ENCODE data around the gene HOOK2.

HOOK2 gene

GRCh38 chr19:12782424-12783290, 7.3 kb upstream of the HOOK2 start:
- Histone ChIP-seq H3K9me3 (ENCODE audit: control insufficient read depth, low read length) (no peaks in the 10 kb centered on the region), H3K4me1 (ENCODE audit: control insufficient read depth, insufficient read depth, low read length, poor library complexity, severe bottlenecking) (peaks cover 62% of the 10 kb centered on the region), H3K4me3 (ENCODE audit: insufficient read depth, low read depth, low read length, poor library complexity, severe bottlenecking) (peak overlapping the region; percentile 45), H3K27ac (ENCODE audit: insufficient read depth, low read length, poor library complexity, severe bottlenecking) (peak overlapping the region; percentile 97), H3K36me3 (ENCODE audit: control insufficient read depth, insufficient read depth, low read length) (no peaks in the 10 kb centered on the region), H3K27me3 (replicated peaks; ENCODE audit: control insufficient read depth, insufficient read depth, low read length, poor library complexity, severe bottlenecking) (no peaks in the 10 kb centered on the region)
- DNase-seq: peak; percentile 89 to 94 (median 92)

- H3K27ac ChIP-seq (ENCODE audit: insufficient read depth, low read length, poor library complexity, severe bottlenecking): peak overlapping the region; percentile 97
- peaks cover 67% of the 10 kb centered on the region for H3K4me1 ChIP-seq (ENCODE audit: control insufficient read depth, insufficient read depth, low read length, poor library complexity, severe bottlenecking)
- no peaks in the 10 kb centered on the region for H3K27me3 ChIP-seq (replicated peaks; ENCODE audit: control insufficient read depth, insufficient read depth, low read length, poor library complexity, severe bottlenecking)
- H3K36me3 ChIP-seq (ENCODE audit: control insufficient read depth, insufficient read depth, low read length): no peaks in the 10 kb centered on the region
- no peak for DNase-seq
- H3K9me3 ChIP-seq (ENCODE audit: control insufficient read depth, low read length): no peaks in the 10 kb centered on the region
- H3K4me3 ChIP-seq (ENCODE audit: insufficient read depth, low read depth, low read length, poor library complexity, severe bottlenecking): no peak overlapping the region
Observed at GRCh38 chr19:12782174-12782423, 6.7 kb upstream of the HOOK2 start.

DNA sequence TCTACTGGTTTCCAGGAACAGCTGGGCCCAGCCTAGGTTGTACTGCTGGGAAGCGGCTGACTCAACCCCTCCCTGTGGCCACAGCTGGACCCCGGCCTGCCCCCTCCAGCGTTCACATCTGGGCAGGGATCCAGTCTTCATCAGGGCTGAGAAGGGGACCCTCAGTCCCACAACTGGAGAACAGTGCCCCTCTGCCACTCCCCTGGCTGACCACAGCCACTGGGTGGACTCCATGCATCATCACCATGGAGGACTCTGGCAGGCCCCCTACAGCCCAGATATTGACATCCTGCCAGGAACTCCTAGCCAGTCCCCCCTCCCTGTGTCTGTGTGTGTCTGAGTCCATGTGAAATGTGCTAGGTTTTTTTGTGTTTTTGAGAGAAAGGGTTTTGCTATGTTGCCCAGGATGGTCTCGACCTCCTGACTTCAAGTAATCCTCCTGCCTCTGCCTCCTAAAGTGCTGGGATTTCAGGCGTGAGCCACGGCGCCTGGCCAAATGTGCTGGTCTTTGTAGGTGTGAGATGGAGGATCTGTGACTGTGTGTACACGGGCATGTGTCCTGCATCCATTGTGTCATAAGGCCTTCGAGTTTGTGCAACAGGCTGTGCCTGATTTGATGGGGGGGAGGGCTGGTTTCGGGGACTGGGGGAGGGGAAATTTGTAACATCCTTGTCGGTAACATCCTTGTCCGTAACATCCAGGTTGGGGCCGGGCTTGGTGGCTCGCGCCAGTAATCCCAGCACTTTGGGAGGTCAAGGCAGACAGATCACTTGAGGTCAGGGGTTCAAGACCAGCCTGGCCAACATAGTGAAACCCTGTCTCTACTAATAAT, 4.0 kb upstream of the HOOK2 start:
- Histone ChIP-seq H3K27me3 (replicated peaks; ENCODE audit: control insufficient read depth, insufficient read depth, low read length, poor library complexity, severe bottlenecking) (no peaks in the 10 kb centered on the region), H3K36me3 (ENCODE audit: control insufficient read depth, insufficient read depth, low read length) (no peaks in the 10 kb centered on the region), H3K27ac (ENCODE audit: insufficient read depth, low read length, poor library complexity, severe bottlenecking) (peak overlapping the region; percentile 87), H3K4me1 (ENCODE audit: control insufficient read depth, insufficient read depth, low read length, poor library complexity, severe bottlenecking) (peaks cover 45% of the 10 kb centered on the region), H3K4me3 (ENCODE audit: insufficient read depth, low read depth, low read length, poor library complexity, severe bottlenecking) (no peak overlapping the region), H3K9me3 (ENCODE audit: control insufficient read depth, low read length) (no peaks in the 10 kb centered on the region)
- DNase-seq: no peak

DNA sequence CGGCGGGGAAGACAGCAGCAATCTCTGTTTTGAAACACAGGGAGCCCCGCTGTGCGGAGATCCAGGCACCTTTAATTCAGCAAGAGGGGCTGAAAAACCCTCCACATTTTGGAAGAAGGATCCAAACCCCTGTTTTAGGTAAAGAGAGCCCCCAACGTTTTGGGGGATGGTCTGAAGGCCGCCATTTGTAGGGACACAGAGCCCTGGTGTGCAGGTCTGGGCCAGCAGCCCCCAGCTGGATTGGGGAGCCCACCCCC, 3.5 kb upstream of the HOOK2 start:
- H3K27me3 ChIP-seq (replicated peaks; ENCODE audit: control insufficient read depth, insufficient read depth, low read length, poor library complexity, severe bottlenecking): no peaks in the 10 kb centered on the region
- H3K4me3 ChIP-seq (ENCODE audit: insufficient read depth, low read depth, low read length, poor library complexity, severe bottlenecking): peak overlapping the region; percentile 71
- no peaks in the 10 kb centered on the region for H3K36me3 ChIP-seq (ENCODE audit: control insufficient read depth, insufficient read depth, low read length)
- peaks cover 39% of the 10 kb centered on the region for H3K4me1 ChIP-seq (ENCODE audit: control insufficient read depth, insufficient read depth, low read length, poor library complexity, severe bottlenecking)
- H3K9me3 ChIP-seq (ENCODE audit: control insufficient read depth, low read length): no peaks in the 10 kb centered on the region
- no peak for DNase-seq
- peak overlapping the region; percentile 87 for H3K27ac ChIP-seq (ENCODE audit: insufficient read depth, low read length, poor library complexity, severe bottlenecking)

DNA sequence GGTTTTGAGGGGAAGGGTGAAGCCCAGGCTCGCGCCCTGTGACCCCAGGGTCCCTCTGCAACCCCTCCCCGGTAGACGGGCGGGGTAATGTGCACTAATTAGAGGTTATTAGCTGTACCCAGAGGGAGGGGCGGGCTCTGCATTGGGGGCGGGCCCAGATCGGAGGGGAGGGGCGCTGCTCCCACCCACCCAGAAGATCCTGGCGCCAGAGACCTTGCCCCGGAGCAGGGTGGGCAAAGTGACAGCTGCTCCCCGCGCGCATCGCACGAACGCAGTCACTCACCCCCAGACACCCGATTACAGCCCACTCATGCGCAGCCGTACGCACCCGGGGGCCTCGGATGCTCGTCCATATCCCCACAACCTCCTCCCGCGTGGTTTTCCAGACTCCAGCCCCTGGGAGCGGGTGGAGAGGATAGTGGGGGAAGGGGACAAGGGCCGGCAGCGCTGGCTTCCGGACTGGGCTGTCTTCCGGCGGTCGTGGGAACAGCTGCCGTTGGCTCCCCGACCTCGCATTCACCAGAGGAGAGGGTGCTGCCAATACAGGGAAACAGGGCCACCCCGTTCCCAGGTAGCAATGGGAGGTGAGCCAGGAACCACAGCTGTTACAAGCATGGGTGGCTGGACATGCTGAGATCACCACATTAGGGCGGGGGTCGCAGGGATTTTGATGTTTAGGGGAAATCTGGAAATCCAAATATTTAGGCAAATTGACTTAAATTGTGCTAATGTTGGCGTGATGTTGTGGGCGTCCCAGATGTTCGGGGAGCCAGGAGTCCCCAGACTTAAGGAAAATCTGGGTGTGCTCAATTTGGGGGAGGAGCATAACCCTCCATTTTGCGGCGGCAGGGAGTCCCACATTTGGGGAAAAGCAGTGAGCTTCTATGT, 2.9 kb upstream of the HOOK2 start:
- peak in 1 of 3 donors; percentile 24 for DNase-seq
- H3K4me3 ChIP-seq (ENCODE audit: insufficient read depth, low read depth, low read length, poor library complexity, severe bottlenecking): peak overlapping the region; percentile 71
- H3K36me3 ChIP-seq (ENCODE audit: control insufficient read depth, insufficient read depth, low read length): no peaks in the 10 kb centered on the region
- H3K9me3 ChIP-seq (ENCODE audit: control insufficient read depth, low read length): no peaks in the 10 kb centered on the region
- peaks cover 33% of the 10 kb centered on the region for H3K4me1 ChIP-seq (ENCODE audit: control insufficient read depth, insufficient read depth, low read length, poor library complexity, severe bottlenecking)
- no peaks in the 10 kb centered on the region for H3K27me3 ChIP-seq (replicated peaks; ENCODE audit: control insufficient read depth, insufficient read depth, low read length, poor library complexity, severe bottlenecking)
- H3K27ac ChIP-seq (ENCODE audit: insufficient read depth, low read length, poor library complexity, severe bottlenecking): peak overlapping the region; percentile 87

- peak overlapping the region; percentile 71 for H3K4me3 ChIP-seq (ENCODE audit: insufficient read depth, low read depth, low read length, poor library complexity, severe bottlenecking)
- no peaks in the 10 kb centered on the region for H3K27me3 ChIP-seq (replicated peaks; ENCODE audit: control insufficient read depth, insufficient read depth, low read length, poor library complexity, severe bottlenecking)
- no peaks in the 10 kb centered on the region for H3K9me3 ChIP-seq (ENCODE audit: control insufficient read depth, low read length)
- DNase-seq: peak; percentile 58 to 70 (median 64)
- peaks cover 26% of the 10 kb centered on the region for H3K4me1 ChIP-seq (ENCODE audit: control insufficient read depth, insufficient read depth, low read length, poor library complexity, severe bottlenecking)
- peak overlapping the region; percentile 87 for H3K27ac ChIP-seq (ENCODE audit: insufficient read depth, low read length, poor library complexity, severe bottlenecking)
- H3K36me3 ChIP-seq (ENCODE audit: control insufficient read depth, insufficient read depth, low read length): no peaks in the 10 kb centered on the region
Observed at GRCh38 chr19:12777217-12778016, 2.1 kb upstream of the HOOK2 start.

DNA sequence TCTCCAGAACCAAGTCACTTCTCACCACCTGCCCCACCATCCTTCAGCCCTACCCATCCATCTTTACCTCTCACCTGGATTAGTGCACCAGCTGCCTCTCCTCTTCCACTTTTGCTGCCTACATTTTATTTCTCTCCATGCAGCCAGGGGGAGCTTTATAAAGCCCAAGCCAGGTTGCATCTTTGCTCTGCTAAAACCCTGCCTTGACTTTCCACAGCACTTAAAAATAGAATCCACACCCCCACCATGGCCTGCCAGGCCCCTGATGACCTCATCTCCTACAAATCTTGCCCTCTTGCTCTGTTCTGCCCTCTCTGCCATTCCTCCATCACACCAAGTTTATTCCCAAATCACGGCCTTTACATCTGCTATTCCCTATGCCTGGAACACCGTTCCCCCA, 1.8 kb downstream of the HOOK2 start:
- DNase-seq: no peak
- Histone ChIP-seq H3K27me3 (replicated peaks; ENCODE audit: control insufficient read depth, insufficient read depth, low read length, poor library complexity, severe bottlenecking) (no peaks in the 10 kb centered on the region), H3K27ac (ENCODE audit: insufficient read depth, low read length, poor library complexity, severe bottlenecking) (no peak overlapping the region)

GRCh38 chr19:12772323-12772722, 3.0 kb downstream of the HOOK2 start:
- H3K27me3 ChIP-seq (replicated peaks; ENCODE audit: control insufficient read depth, insufficient read depth, low read length, poor library complexity, severe bottlenecking): no peaks in the 10 kb centered on the region
- no peak for DNase-seq
- no peak overlapping the region for H3K4me3 ChIP-seq (ENCODE audit: insufficient read depth, low read depth, low read length, poor library complexity, severe bottlenecking)
- H3K4me1 ChIP-seq (ENCODE audit: control insufficient read depth, insufficient read depth, low read length, poor library complexity, severe bottlenecking): peaks cover 10% of the 10 kb centered on the region
- H3K27ac ChIP-seq (ENCODE audit: insufficient read depth, low read length, poor library complexity, severe bottlenecking): no peak overlapping the region
- no peaks in the 10 kb centered on the region for H3K36me3 ChIP-seq (ENCODE audit: control insufficient read depth, insufficient read depth, low read length)
- H3K9me3 ChIP-seq (ENCODE audit: control insufficient read depth, low read length): no peaks in the 10 kb centered on the region

More for the DNA sequence above, 1.8 kb downstream of the HOOK2 start:
- Histone ChIP-seq H3K4me1 (ENCODE audit: control insufficient read depth, insufficient read depth, low read length, poor library complexity, severe bottlenecking) (peaks cover 20% of the 10 kb centered on the region), H3K9me3 (ENCODE audit: control insufficient read depth, low read length) (no peaks in the 10 kb centered on the region), H3K4me3 (ENCODE audit: insufficient read depth, low read depth, low read length, poor library complexity, severe bottlenecking) (no peak overlapping the region), H3K36me3 (ENCODE audit: control insufficient read depth, insufficient read depth, low read length) (no peaks in the 10 kb centered on the region)

- no peak overlapping the region for H3K4me3 ChIP-seq (ENCODE audit: insufficient read depth, low read depth, low read length, poor library complexity, severe bottlenecking)
- H3K4me1 ChIP-seq (ENCODE audit: control insufficient read depth, insufficient read depth, low read length, poor library complexity, severe bottlenecking): peaks cover 7% of the 10 kb centered on the region
- no peaks in the 10 kb centered on the region for H3K27me3 ChIP-seq (replicated peaks; ENCODE audit: control insufficient read depth, insufficient read depth, low read length, poor library complexity, severe bottlenecking)
- no peak overlapping the region for H3K27ac ChIP-seq (ENCODE audit: insufficient read depth, low read length, poor library complexity, severe bottlenecking)
- no peaks in the 10 kb centered on the region for H3K36me3 ChIP-seq (ENCODE audit: control insufficient read depth, insufficient read depth, low read length)
- H3K9me3 ChIP-seq (ENCODE audit: control insufficient read depth, low read length): no peaks in the 10 kb centered on the region
- no peak for DNase-seq
Observed at GRCh38 chr19:12770922-12771321, 4.4 kb downstream of the HOOK2 start.

All from effector memory CD4-positive, alpha-beta T cell (primary cell).